Measurements from ENCODE around the gene PCBP4. TPM values are rescaled to one million over a fixed set of nuclear protein-coding genes. Genes with fewer than 3 reads are reported as not detected.

PCBP4 gene
- total RNA-seq, 2 donors from 2014 or later = 19.6 to 22.4 TPM

GRCh38 chr3:51964521-51964920 lies 2.7 kb downstream of the PCBP4 start:
- Histone ChIP-seq H3K27ac (no peak overlapping the region), H3K9me3 (no peaks in the 10 kb centered on the region), H3K9ac (ENCODE audit: low read depth in 2 of 2, low read length in 2 of 2) (no peak overlapping the region), H3K4me3 (no peak overlapping the region), H3K36me3 (no peaks in the 10 kb centered on the region), H3K4me1 (no peaks in the 10 kb centered on the region), H3K27me3 (no peaks in the 10 kb centered on the region)
- no peak for TF ChIP-seq CTCF (IDR thresholded peaks at IDR 0.05)
- intact Hi-C loops (cut with DNase I) = no loop called here
- no peak for DNase-seq

DNA sequence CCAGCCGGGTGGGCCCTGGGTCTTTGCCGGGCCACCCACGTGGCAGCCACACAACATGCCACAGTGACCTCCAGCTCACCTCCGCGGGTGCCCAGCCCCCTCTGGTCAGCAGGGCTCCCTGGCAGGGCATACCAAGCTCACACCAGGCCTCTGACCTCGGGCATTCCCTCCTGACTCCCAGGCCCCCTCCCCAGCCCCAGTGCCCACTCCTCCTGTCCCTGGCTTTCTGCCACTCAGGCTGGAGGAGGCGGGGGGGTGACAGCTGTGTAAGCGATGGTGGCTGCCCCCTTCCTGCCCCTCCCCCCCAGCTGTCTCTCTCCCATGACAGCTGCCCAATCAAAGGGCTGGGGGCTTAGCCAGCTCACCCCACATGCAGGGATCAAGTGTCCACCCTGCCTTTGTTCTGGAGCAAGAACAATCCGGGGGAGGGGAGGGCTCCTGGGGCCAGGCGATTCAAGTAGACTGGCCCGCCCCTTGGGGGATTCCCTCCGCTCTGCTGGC lies 3.3 kb downstream of the PCBP4 start:
- no peak for TF ChIP-seq CTCF (IDR thresholded peaks at IDR 0.05)
- intact Hi-C loops (cut with DNase I) = no loop called here
- no peak for DNase-seq
- Histone ChIP-seq H3K27me3 (no peaks in the 10 kb centered on the region), H3K36me3 (no peaks in the 10 kb centered on the region), H3K9ac (ENCODE audit: low read depth in 2 of 2, low read length in 2 of 2) (no peak overlapping the region), H3K9me3 (no peaks in the 10 kb centered on the region), H3K27ac (no peak overlapping the region), H3K4me1 (no peaks in the 10 kb centered on the region), H3K4me3 (no peak overlapping the region)

- Histone ChIP-seq H3K36me3 (no peaks in the 10 kb centered on the region), H3K27ac (no peak overlapping the region), H3K4me1 (no peaks in the 10 kb centered on the region), H3K27me3 (no peaks in the 10 kb centered on the region), H3K9me3 (no peaks in the 10 kb centered on the region), H3K9ac (ENCODE audit: low read depth in 2 of 2, low read length in 2 of 2) (no peak overlapping the region), H3K4me3 (no peak overlapping the region)
- no peak for TF ChIP-seq CTCF (IDR thresholded peaks at IDR 0.05)
- no peak for DNase-seq
- intact Hi-C loops (cut with DNase I) = no loop called here
Measured at GRCh38 chr3:51962854-51963530, 4.3 kb downstream of the PCBP4 start.

DNA sequence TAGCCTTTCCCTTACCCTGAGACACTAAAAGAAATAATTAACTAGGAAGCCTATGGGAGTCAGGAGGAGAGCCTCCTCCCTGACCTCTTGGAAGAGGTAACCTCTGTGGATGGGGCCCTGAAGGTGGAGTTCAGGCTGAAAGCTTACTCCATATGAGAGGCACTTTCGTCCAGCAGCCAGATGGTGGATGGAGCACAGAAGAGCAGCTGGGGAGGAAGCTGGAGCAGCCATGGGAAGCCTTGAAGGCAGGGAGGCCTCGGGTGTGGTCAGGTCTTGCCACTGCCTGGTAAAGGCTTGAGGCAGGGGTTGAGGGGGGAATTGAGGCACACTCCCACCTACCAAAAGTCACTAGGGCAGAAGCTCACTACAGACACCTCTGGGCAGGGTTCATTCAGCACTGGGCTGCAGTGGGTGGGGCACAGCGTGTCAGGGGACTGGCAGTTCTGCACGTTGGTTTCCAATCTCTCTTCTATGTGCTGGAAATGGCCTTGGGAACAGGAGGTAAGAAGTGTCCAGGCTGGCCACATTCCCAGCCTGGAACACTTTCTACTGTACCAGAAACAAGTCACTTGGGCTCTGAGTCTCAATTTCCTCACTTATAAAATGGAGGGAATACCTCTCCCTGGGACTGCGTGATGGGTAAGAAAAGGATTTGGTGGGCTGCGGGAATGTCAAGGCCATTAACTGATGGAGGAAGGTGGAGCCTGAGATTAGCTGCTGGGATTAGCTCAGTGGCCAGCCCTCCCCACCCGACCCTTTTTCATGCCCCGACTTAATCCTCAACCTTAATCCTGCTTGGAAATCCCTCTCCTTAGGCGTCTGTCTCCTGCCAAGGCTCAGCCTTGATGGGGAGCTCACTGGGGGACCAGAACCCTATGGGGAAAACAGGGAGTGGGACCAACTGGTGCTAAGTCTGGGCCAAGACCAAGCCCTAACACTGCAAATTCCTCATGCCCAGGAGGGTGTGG lies 5.4 kb downstream of the PCBP4 start:
- no peaks in the 10 kb centered on the region for H3K27me3 ChIP-seq
- H3K27ac ChIP-seq = no peak overlapping the region
- H3K9me3 ChIP-seq = no peaks in the 10 kb centered on the region
- H3K4me1 ChIP-seq = no peaks in the 10 kb centered on the region
- TF ChIP-seq CTCF (IDR thresholded peaks at IDR 0.05) = no peak
- no peak overlapping the region for H3K9ac ChIP-seq (ENCODE audit: low read depth in 2 of 2, low read length in 2 of 2)
- DNase-seq = no peak
- no peaks in the 10 kb centered on the region for H3K36me3 ChIP-seq
- no peak overlapping the region for H3K4me3 ChIP-seq
- intact Hi-C loops (cut with DNase I) = no loop called here

GRCh38 chr3:51961011-51961410 lies 6.2 kb downstream of the PCBP4 start:
- H3K9ac ChIP-seq (ENCODE audit: low read depth in 2 of 2, low read length in 2 of 2) = no peak overlapping the region
- H3K4me1 ChIP-seq = peaks cover 6% of the 10 kb centered on the region
- H3K27me3 ChIP-seq = no peaks in the 10 kb centered on the region
- H3K4me3 ChIP-seq = no peak overlapping the region
- intact Hi-C loops (cut with DNase I) = no loop called here
- no peaks in the 10 kb centered on the region for H3K9me3 ChIP-seq
- no peak for DNase-seq
- no peaks in the 10 kb centered on the region for H3K36me3 ChIP-seq
- no peak overlapping the region for H3K27ac ChIP-seq
- TF ChIP-seq CTCF (IDR thresholded peaks at IDR 0.05) = no peak

Measured in colonic mucosa (tissue), 4 donors.